Endodermal cell (in vitro differentiated cells): ENCODE results near the gene MDFIC2. TPM values are rescaled to one million over a fixed set of nuclear protein-coding genes. Genes with fewer than 3 reads are reported as not detected.

ENCODE experiments used
- DNase-seq: peaks from one replicate; pipeline ENCODE4 v3.0.0-alpha.2; 2017
- H3K27ac ChIP-seq: 2 replicates; pipeline ENCODE4 v1.5.1; 2013; ENCODE audit warnings: mild to moderate bottlenecking, low read depth, low read length, moderate library complexity
- H3K27me3 ChIP-seq: 2 replicates; pipeline ENCODE4 v1.6.1; 2013; ENCODE audit warnings: mild to moderate bottlenecking, low read length, moderate library complexity; ENCODE audit not compliant: insufficient read depth, control insufficient read depth, poor library complexity, severe bottlenecking
- H3K36me3 ChIP-seq: 2 replicates; pipeline ENCODE4 v1.7.0; 2013; ENCODE audit warnings: mild to moderate bottlenecking, low read length, moderate library complexity; ENCODE audit not compliant: control insufficient read depth, insufficient read depth
- H3K4me1 ChIP-seq: one replicate; pipeline ENCODE4 v1.7.0; 2013; ENCODE audit warnings: low read length; ENCODE audit not compliant: control insufficient read depth, insufficient read depth
- H3K4me3 ChIP-seq: 2 replicates; pipeline ENCODE4 v1.5.1; 2013; ENCODE audit warnings: mild to moderate bottlenecking, low read length, moderate library complexity
- H3K9ac ChIP-seq: 2 replicates; pipeline ENCODE4 v1.6.1; 2013; ENCODE audit warnings: mild to moderate bottlenecking, low read length, moderate library complexity; ENCODE audit not compliant: poor library complexity, severe bottlenecking; ENCODE audit errors: extremely low read depth
- H3K9me3 ChIP-seq: 2 replicates; pipeline ENCODE4 v1.6.1; 2013; ENCODE audit warnings: mild to moderate bottlenecking, low read length, moderate library complexity; ENCODE audit not compliant: control insufficient read depth
- H3K27ac Mint-ChIP-seq: 2 replicates; pipeline ENCODE4 v1.8.0; 2020; ENCODE audit warnings: mixed read lengths
- H3K27me3 Mint-ChIP-seq: 2 replicates; pipeline ENCODE4 v1.8.0; 2021; ENCODE audit warnings: mild to moderate bottlenecking, mixed read lengths; ENCODE audit not compliant: insufficient read depth
- H3K36me3 Mint-ChIP-seq: 2 replicates; pipeline ENCODE4 v1.8.0; 2020; ENCODE audit warnings: low read depth, mixed read lengths
- H3K4me1 Mint-ChIP-seq: 2 replicates; pipeline ENCODE4 v1.8.0; 2020; ENCODE audit warnings: mixed read lengths
- H3K4me3 Mint-ChIP-seq: 2 replicates; pipeline ENCODE4 v1.8.0; 2020; ENCODE audit warnings: mild to moderate bottlenecking, moderate library complexity, mixed read lengths
- H3K9me3 Mint-ChIP-seq: 2 replicates; pipeline ENCODE4 v1.8.0; 2020; ENCODE audit warnings: mild to moderate bottlenecking, mixed read lengths
- CTCF ChIP-seq: fragments of 200-600 bp; sonication (generic); conservative IDR thresholded peaks from 2 replicates; pipeline ENCODE4 v1.5.0; 2021; ENCODE audit warnings: antibody characterized with exemption, mild to moderate bottlenecking
- WGBS, 2 experiments: methylation state at CpG; one replicate each; pipeline versions ENCODE4 v1.1.5 to v1.1.7; 2013; ENCODE audit warnings: missing lambda C conversion rate in 2 of 2, mixed read lengths in 1 of 2; ENCODE audit not compliant: insufficient coverage in 1 of 2, insufficient read length in 1 of 2; 5-methylcytosine and 5-hydroxymethylcytosine counted together
- total RNA-seq, 2 donors: library from RNA; stranded (reverse); fragmentation: NEBNext Ultra II Directional in 1 of 2; extraction: Animal tissue kit (Norgen Biotek cat#: 25700) in 1 of 2; gene quantifications; 2 replicates in 1 of 2; 3 replicates in 1 of 2; pipeline ENCODE4 v1.2.1, GENCODE V29; 2021

MDFIC2 gene
- total RNA-seq, 2 donors from 2014 or later, result not detected

GRCh38 chr3:70272798-70273197 is 39.6 kb downstream of the MDFIC2 start:
- H3K27ac Mint-ChIP-seq, result no peak overlapping the region
- Histone ChIP-seq H3K27me3 (no peaks in the 10 kb centered on the region), H3K4me1 (no peaks in the 10 kb centered on the region), H3K9ac (no peak overlapping the region), H3K9me3 (no peaks in the 10 kb centered on the region), H3K36me3 (no peaks in the 10 kb centered on the region), H3K4me3 (no peak overlapping the region), H3K27ac (no peak overlapping the region)
- no peak overlapping the region for H3K4me3 Mint-ChIP-seq
- no peak for DNase-seq
- peaks cover 4% of the 10 kb centered on the region for H3K4me1 Mint-ChIP-seq
- WGBS, 2 experiments, result 91 to 97% methylated on average over 3 to 5 of the region's 5 CpGs
- H3K9me3 Mint-ChIP-seq, result no peaks in the 10 kb centered on the region
- no peaks in the 10 kb centered on the region for H3K36me3 Mint-ChIP-seq
- TF ChIP-seq CTCF, result no peak
- no peaks in the 10 kb centered on the region for H3K27me3 Mint-ChIP-seq

GRCh38 chr3:70264122-70264780 is 48.2 kb downstream of the MDFIC2 start:
- H3K27ac ChIP-seq, result no peak overlapping the region
- H3K27ac Mint-ChIP-seq, result no peak overlapping the region
- 84 to 95% methylated on average over 2 to 3 of the region's 3 CpGs for WGBS, 2 experiments

GRCh38 chr3:70261283-70261682 is 51.2 kb downstream of the MDFIC2 start:
- no peaks in the 10 kb centered on the region for H3K36me3 ChIP-seq
- H3K27me3 ChIP-seq, result no peaks in the 10 kb centered on the region
- H3K9me3 ChIP-seq, result no peaks in the 10 kb centered on the region
- H3K27me3 Mint-ChIP-seq, result no peaks in the 10 kb centered on the region
- TF ChIP-seq CTCF, result no peak
- no peaks in the 10 kb centered on the region for H3K36me3 Mint-ChIP-seq
- DNase-seq, result no peak
- 91 to 100% methylated on average over 1 of the region's 1 CpG for WGBS, 2 experiments
- no peak overlapping the region for H3K4me3 ChIP-seq
- no peak overlapping the region for H3K4me3 Mint-ChIP-seq
- H3K27ac Mint-ChIP-seq, result no peak overlapping the region
- H3K4me1 ChIP-seq, result no peaks in the 10 kb centered on the region
- no peak overlapping the region for H3K9ac ChIP-seq
- no peak overlapping the region for H3K27ac ChIP-seq
- no peaks in the 10 kb centered on the region for H3K9me3 Mint-ChIP-seq
- H3K4me1 Mint-ChIP-seq, result peaks cover 2% of the 10 kb centered on the region

More at GRCh38 chr3:70264122-70264780, 48.2 kb downstream of the MDFIC2 start:
- H3K4me3 ChIP-seq, result no peak overlapping the region
- H3K36me3 ChIP-seq, result no peaks in the 10 kb centered on the region
- H3K36me3 Mint-ChIP-seq, result no peaks in the 10 kb centered on the region
- H3K9me3 Mint-ChIP-seq, result no peaks in the 10 kb centered on the region
- no peaks in the 10 kb centered on the region for H3K27me3 ChIP-seq
- H3K9me3 ChIP-seq, result no peaks in the 10 kb centered on the region
- no peaks in the 10 kb centered on the region for H3K4me1 ChIP-seq
- no peak for DNase-seq
- H3K4me1 Mint-ChIP-seq, result peaks cover 2% of the 10 kb centered on the region
- H3K9ac ChIP-seq, result no peak overlapping the region
- no peaks in the 10 kb centered on the region for H3K27me3 Mint-ChIP-seq
- H3K4me3 Mint-ChIP-seq, result no peak overlapping the region
- no peak for TF ChIP-seq CTCF
